ENCODE data around the gene FOSL1.
A peak's percentile ranks its signal among the peaks of the same experiment; 100 is the strongest.

FOSL1 gene

GRCh38 chr11:65915821-65916251, 15.6 kb upstream of the FOSL1 start:
- DNase-seq (ENCODE audit: low read depth in 1 of 2, low spot score in 1 of 2), result peak in 1 of 2 experiments; percentile 57
- Histone ChIP-seq H3K27me3 (ENCODE audit: insufficient read depth, poor library complexity, severe bottlenecking) (no peaks in the 10 kb centered on the region), H3K4me3 (replicated peaks; ENCODE audit: insufficient read depth, low read length) (no peak overlapping the region), H3K27ac (replicated peaks) (no peak overlapping the region)
- TF ChIP-seq, protein P1, sequence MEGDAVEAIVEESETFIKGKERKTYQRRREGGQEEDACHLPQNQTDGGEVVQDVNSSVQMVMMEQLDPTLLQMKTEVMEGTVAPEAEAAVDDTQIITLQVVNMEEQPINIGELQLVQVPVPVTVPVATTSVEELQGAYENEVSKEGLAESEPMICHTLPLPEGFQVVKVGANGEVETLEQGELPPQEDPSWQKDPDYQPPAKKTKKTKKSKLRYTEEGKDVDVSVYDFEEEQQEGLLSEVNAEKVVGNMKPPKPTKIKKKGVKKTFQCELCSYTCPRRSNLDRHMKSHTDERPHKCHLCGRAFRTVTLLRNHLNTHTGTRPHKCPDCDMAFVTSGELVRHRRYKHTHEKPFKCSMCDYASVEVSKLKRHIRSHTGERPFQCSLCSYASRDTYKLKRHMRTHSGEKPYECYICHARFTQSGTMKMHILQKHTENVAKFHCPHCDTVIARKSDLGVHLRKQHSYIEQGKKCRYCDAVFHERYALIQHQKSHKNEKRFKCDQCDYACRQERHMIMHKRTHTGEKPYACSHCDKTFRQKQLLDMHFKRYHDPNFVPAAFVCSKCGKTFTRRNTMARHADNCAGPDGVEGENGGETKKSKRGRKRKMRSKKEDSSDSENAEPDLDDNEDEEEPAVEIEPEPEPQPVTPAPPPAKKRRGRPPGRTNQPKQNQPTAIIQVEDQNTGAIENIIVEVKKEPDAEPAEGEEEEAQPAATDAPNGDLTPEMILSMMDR (IDR thresholded peaks at IDR 0.05; ENCODE audit: insufficient read depth, low read length), result no peak
- TF ChIP-seq POLR2AphosphoS5 (IDR thresholded peaks at IDR 0.05; ENCODE audit: low read depth), result 0 out of 2 replicates have a peak, but pooled peaks have one; percentile 2

GRCh38 chr11:65915101-65915820, 15.1 kb upstream of the FOSL1 start:
- DNase-seq (ENCODE audit: low read depth in 1 of 2, low spot score in 1 of 2), result peak in 1 of 2 experiments; percentile 58
- Histone ChIP-seq H3K27ac (replicated peaks) (no peak overlapping the region), H3K27me3 (ENCODE audit: insufficient read depth, poor library complexity, severe bottlenecking) (no peaks in the 10 kb centered on the region), H3K4me3 (replicated peaks; ENCODE audit: insufficient read depth, low read length) (no peak overlapping the region)
- TF ChIP-seq POLR2AphosphoS5 (IDR thresholded peaks at IDR 0.05; ENCODE audit: low read depth) (peak; percentile 51), GABPA (IDR thresholded peaks at IDR 0.05; ENCODE audit: low read depth) (no peak)

DNA sequence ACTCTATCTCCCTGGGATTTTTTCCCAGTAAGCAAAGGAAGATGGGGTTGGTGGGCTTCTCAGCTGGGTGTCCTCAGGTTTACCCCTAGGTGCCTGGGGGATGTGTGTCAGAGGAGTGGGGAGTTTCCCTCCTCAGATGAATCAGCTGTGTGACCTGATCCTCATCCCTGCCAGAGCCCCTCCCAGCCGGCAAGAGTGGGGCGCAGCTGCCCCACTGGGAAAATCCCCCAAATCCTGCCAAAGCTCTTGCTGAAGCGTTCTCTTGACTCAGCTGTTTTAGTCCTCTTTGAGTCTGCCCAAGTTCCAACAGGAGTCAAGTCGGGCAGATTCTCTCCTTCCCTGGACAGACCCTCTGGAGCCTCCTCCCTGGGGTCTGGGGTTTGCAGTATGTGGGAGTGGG, 12.7 kb upstream of the FOSL1 start:
- Histone ChIP-seq H3K4me3 (replicated peaks; ENCODE audit: insufficient read depth, low read length) (no peak overlapping the region), H3K27me3 (ENCODE audit: insufficient read depth, poor library complexity, severe bottlenecking) (no peaks in the 10 kb centered on the region), H3K27ac (replicated peaks) (no peak overlapping the region)
- TF ChIP-seq SPI1 (IDR thresholded peaks at IDR 0.05; ENCODE audit: borderline replicate concordance, low read depth) (no peak), REST (IDR thresholded peaks at IDR 0.05; ENCODE audit: insufficient replicate concordance, low read depth) (no peak), POLR2AphosphoS5 (IDR thresholded peaks at IDR 0.05; ENCODE audit: low read depth) (no peak), GABPA (IDR thresholded peaks at IDR 0.05; ENCODE audit: low read depth) (no peak)
- TF ChIP-seq, protein P1 (IDR thresholded peaks at IDR 0.05; ENCODE audit: insufficient read depth, low read length), result no peak
- no peak for DNase-seq (ENCODE audit: low read depth in 1 of 2, low spot score in 1 of 2)

DNA sequence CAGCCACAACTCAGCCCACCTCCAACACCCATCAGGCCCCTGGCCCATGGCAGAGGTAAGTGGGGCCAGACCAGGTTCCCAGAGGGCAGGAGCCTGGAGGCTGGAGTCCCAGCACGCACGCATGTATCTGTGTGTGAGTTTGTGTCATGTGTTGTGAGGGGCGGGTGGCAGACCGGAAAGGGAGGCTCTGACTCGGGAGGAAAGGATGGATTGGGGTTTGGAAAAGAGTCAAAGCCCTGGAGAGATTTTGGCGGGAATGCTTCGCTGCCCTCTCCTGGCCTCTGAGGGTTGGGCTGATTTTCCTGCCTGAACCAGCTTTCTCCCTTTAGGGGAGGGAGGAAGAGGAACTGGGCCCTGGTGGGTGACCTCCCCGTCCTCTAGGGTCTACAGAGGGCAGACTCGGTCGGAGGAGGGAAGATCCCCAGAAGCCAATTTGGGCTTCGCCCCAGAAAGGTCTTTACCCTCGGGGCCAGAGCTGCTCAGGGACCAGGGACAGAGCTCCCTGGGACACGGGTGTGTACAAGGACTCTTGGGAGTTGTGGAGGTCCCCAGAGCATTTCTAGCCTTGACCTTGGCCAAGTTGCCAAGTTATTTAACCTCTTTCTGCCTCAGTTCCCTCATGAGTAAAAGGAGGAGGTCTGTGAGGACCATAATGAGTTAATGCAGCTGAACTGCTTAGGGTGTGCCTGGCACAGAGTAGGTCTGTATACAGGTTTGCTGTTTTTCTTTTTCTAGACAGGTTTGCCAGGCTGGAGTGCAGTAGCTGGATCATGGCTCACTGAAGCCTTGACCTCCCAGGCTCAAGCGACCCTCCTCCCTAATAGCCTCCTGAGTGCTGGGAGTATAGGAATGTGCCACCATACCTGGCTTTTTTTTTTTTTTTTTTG, 11.7 kb upstream of the FOSL1 start:
- TF ChIP-seq, protein P1 (IDR thresholded peaks at IDR 0.05; ENCODE audit: insufficient read depth, low read length), result no peak
- TF ChIP-seq POLR2AphosphoS5 (IDR thresholded peaks at IDR 0.05; ENCODE audit: low read depth), result no peak
- peak; percentile 74 for TF ChIP-seq SPI1 (IDR thresholded peaks at IDR 0.05; ENCODE audit: borderline replicate concordance, low read depth)
- no peak for TF ChIP-seq GABPA (IDR thresholded peaks at IDR 0.05; ENCODE audit: low read depth)
- TF ChIP-seq REST (IDR thresholded peaks at IDR 0.05; ENCODE audit: insufficient replicate concordance, low read depth), result peak; percentile 45
- H3K27me3 ChIP-seq (ENCODE audit: insufficient read depth, poor library complexity, severe bottlenecking), result no peaks in the 10 kb centered on the region
- 0 out of 2 replicates have a peak overlapping the region, but pooled peaks have one; percentile 27 for H3K27ac ChIP-seq (replicated peaks)
- no peak overlapping the region for H3K4me3 ChIP-seq (replicated peaks; ENCODE audit: insufficient read depth, low read length)
- no peak for DNase-seq (ENCODE audit: low read depth in 1 of 2, low spot score in 1 of 2)
